Measurements from ENCODE around the gene RAB12.

- TF ChIP-seq, protein P1, sequence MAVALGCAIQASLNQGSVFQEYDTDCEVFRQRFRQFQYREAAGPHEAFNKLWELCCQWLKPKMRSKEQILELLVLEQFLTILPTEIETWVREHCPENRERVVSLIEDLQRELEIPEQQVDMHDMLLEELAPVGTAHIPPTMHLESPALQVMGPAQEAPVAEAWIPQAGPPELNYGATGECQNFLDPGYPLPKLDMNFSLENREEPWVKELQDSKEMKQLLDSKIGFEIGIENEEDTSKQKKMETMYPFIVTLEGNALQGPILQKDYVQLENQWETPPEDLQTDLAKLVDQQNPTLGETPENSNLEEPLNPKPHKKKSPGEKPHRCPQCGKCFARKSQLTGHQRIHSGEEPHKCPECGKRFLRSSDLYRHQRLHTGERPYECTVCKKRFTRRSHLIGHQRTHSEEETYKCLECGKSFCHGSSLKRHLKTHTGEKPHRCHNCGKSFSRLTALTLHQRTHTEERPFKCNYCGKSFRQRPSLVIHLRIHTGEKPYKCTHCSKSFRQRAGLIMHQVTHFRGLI (tag by site-specific recombination; IDR thresholded peaks at IDR 0.05) = no peak
- no peak for TF ChIP-seq ZBTB44 (tag by site-specific recombination; IDR thresholded peaks at IDR 0.05)
- TF ChIP-seq ZBTB10 (tag by site-specific recombination; IDR thresholded peaks at IDR 0.05) = no peak
- TF ChIP-seq EGR2 (tag by site-specific recombination; IDR thresholded peaks at IDR 0.05; ENCODE audit: low read depth) = no peak
- TF ChIP-seq, protein P2, sequence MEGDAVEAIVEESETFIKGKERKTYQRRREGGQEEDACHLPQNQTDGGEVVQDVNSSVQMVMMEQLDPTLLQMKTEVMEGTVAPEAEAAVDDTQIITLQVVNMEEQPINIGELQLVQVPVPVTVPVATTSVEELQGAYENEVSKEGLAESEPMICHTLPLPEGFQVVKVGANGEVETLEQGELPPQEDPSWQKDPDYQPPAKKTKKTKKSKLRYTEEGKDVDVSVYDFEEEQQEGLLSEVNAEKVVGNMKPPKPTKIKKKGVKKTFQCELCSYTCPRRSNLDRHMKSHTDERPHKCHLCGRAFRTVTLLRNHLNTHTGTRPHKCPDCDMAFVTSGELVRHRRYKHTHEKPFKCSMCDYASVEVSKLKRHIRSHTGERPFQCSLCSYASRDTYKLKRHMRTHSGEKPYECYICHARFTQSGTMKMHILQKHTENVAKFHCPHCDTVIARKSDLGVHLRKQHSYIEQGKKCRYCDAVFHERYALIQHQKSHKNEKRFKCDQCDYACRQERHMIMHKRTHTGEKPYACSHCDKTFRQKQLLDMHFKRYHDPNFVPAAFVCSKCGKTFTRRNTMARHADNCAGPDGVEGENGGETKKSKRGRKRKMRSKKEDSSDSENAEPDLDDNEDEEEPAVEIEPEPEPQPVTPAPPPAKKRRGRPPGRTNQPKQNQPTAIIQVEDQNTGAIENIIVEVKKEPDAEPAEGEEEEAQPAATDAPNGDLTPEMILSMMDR (tag by site-specific recombination; IDR thresholded peaks at IDR 0.05) = no peak
- no peak for TF ChIP-seq ZNF670 (tag by site-specific recombination; IDR thresholded peaks at IDR 0.05; ENCODE audit: low read depth)
- no peak for TF ChIP-seq MZF1 (tag by site-specific recombination; IDR thresholded peaks at IDR 0.05; ENCODE audit: borderline replicate concordance)
- no peak for TF ChIP-seq ZBTB20 (tag by site-specific recombination; IDR thresholded peaks at IDR 0.05)
- no peak for TF ChIP-seq ZNF239 (tag by site-specific recombination; IDR thresholded peaks at IDR 0.05)
- TF ChIP-seq SP3 (tag by site-specific recombination; IDR thresholded peaks at IDR 0.05) = no peak
- TF ChIP-seq ZNF114 (tag by site-specific recombination; IDR thresholded peaks at IDR 0.05) = no peak
- no peak for TF ChIP-seq ZSCAN5A (tag by site-specific recombination; IDR thresholded peaks at IDR 0.05)
- no peak for TF ChIP-seq SP2 (tag by site-specific recombination; IDR thresholded peaks at IDR 0.05)
Measured at GRCh38 chr18:8561123-8561910, 47.9 kb upstream of the RAB12 start.
